CD4-positive, alpha-beta T cell treated with Interleukin-6 for 4 hours (primary cell): ENCODE measurements around the gene ETAA1.

Experiments used
- DNase-seq: peaks from one replicate; pipeline ENCODE4 v3.0.0-alpha.2; 2020; ENCODE audit warnings: mixed read lengths

Gene ETAA1

DNA sequence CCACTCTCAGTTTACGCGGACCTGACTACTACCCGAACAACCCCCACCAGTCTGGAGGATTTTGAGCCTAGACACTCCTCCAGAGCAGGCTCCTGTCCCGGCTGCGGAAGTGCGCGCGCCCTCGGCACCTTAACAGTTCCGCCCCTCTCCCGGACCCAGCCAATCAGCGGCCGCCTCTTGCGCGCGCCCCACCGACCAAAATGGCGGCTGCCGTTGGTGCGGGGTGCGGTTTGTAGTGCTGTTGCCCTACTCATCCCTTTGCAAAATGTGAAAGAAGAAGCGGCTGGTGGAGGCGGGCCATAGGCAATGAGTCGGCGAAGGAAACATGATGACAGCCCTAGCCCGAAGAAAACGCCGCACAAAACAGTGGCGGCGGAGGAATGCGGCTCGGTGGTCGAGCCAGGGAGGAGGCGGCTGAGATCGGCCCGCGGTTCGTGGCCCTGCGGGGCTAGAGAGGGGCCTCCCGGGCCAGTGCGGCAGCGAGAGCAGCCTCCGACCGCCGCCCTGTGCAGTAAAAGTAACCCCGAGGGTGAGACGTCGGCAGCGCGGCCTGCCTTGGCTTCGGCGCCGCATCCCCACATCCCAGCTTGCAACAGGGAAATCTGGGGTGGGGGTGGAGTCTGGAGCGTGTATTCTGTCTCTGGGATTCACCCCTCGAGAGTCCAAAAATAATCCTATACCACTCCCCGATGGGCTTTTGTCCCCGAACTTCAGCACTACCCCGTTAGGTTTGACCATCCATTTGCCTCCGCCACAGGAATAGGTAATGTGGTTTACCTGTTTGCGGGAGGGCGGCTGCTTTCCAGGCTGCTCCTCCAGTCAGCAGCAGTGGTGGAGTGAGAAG lies at the start of gene ETAA1:
TSS of gene ETAA1 (plus strand) at position 191 of the 844 bp plus-strand sequence. CDS start at position 307, 116 bp downstream.
- peak; percentile 94 for DNase-seq

DNA sequence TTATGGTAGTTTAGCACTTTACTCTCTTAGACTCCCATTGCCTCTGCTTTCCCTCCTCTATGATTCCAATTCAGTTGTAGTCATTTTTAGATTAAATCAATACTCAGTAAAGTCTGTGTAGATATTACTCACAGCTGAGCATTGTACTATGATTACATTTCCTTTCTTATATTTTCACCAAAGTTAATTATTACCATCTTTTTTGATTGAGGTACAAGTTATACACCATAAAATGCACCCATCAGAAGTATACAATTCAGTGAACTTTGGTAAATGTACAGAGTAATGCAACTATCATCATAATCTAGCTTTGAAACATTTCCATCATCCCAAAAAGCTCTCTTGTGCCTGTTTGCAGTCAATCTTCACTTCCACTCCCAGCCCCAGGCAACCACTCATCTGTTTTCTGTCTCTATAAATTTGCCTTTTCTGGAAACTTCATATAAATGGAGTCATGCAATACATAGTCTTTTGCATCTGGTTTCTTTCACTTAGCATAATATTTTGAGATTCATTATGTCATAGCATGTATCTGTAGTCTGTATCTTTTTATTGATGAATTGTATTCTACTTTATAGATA lies 30.2 kb upstream of the ETAA1 start:
- no peak for DNase-seq

DNA sequence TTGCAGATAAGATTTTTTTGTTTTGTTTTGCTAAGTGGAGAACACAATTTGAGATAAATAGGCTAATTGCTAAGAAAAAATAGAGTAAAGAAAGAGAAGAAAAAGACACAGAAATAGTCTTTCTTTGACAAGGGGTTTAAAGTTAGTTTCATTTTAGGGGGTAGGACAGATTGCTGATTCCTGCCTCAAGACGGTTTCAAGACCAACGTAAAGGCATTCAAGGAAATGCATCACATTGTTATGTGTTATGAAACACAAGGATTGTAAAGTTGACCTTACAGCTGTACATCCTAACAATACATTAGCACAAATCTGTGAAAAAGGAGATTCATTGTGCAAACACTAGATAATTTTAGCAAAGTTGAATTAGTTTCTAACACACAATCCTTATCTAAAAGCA lies 22.7 kb upstream of the ETAA1 start:
- no peak for DNase-seq

DNA sequence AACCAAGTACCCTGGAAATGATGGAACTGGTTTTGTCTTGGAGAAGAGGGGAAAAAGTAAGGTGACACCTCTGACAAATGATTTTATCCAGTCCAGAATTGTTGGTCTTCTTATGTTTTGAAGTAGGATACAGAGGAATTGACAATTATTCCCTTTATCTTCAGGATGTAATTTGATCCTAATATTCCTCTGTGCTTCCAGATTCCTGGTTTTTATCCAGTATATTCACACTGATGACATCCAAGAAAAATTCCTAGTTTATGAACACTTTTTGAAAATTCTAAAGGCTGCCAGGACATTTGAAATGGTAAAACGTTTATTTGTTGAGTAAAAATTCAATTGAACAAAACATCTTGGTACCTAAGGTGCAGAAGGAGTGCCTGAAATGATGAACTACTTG lies 22.2 kb upstream of the ETAA1 start:
- no peak for DNase-seq

DNA sequence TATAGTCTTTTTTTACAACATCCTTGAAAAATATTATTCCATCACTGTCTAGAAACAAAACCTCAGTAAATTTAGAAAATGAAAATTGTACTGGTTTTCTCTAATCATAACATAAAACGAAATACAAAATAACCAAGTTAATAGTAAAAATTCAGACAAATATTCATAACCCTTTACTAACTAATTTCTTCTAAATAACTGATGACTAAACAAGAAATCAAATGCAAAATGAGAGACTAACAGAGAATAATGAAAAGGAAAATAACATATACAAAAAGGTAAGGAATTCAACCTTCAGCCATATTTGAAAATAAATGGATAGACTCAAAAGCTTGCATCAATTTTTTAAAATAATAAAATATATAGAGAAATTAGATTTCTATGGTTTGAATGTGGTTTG lies 18.6 kb upstream of the ETAA1 start:
- no peak for DNase-seq

DNA sequence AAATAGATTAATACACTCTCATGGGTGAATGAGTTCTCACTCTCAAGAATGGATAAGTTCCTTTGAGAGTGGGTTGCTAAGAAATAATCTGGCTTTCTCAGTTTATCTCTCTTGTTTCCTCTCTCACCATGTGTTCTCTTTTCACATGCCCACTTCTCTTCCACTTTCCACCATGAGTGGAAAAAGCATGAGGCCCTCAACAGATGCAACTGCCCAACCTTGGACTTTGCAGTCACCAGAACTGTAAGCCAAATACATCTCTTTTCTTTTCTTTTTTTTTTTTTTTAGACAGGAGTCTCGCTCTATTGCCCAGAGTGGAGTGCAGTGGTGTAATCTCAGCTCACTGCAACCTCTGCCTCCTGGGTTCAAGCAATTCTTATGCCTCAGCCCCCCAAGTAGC lies 18.1 kb upstream of the ETAA1 start:
- DNase-seq, result no peak

DNA sequence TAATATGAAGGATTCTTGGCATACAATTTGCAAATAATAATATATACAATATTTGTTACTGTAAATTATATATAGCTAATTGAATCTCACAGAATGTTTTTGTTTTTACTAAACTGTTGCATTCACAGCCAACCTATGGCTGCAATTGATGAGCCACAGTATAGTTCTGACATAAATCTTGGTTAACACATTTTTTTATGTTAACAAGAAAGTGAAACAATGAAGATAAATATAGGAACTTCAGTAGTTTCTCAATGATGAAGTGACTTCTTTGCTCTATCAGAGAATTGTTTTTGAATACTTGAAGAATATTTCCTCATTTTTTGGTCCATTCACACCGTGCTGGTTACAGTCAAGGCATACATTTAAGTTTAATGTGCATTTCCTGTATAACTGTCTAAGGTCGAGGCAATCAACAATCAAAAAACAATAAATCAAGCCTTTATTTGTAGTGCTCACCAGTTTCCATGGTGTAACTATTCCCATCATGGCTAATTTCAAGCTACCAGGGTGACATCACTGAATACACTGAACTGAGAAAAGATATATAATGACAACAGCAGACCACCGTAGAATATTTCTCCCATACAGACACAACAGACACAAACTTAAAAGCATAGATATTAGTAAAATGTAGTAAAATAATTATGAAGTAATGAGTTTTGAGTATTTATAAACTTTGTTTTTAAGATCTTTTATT lies 12.9 kb upstream of the ETAA1 start:
- DNase-seq, result no peak

DNA sequence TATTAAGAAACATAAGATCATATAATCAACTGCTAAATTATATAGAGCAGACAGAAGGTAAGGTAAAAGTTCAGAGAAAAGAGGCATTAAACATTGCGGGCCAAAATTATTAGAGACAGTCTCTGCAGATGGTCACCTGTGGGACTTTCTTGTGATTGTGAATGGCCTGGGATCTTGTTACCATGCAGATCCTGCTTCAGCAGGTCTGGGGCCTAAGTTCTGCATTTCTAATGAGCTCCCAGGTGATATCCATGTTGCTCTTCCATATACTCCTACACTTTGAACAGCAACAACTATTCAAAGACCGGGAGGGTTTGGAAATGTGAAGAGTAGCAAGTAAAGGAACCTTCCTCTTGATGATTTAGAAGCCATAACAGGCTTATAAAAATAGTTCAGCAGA lies 8.5 kb upstream of the ETAA1 start:
- DNase-seq, result no peak

DNA sequence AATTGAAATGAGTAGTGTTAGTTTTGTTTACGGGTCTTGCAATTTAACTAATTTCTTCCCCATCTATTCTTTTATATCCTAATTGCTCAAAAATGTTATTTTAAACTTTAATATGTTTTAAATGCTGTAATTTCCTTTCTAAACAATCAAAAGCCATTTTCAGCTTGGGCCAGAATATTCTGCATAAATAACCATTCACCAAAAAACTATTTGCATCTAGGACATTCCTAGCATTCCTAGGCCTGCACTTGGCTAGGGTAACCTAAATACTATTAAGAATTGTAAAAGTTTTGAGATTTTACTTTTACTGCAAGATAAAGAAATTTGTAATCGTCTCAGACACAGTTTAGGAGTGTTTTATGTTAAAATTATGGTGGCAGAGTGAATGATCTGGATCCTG lies 7.8 kb upstream of the ETAA1 start:
- DNase-seq, result no peak

DNA sequence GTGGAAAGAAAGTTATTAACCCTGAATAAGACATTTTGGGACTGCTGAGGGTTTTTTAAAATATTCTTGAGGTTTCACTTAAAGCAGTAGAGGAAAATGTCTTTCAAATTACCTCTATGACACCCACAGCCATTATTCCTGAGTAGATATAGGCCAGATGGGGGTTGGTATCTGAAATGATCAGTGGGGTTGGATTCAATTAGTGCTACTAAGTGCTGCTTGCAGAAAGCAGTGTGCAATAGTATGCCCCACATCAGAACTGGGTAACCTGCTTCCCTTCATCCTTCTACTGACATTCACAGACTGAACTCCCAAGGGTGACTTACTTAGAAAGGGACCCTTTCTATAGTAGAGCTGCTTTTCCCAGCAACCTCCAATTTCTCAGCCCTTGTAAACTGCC lies 7.3 kb upstream of the ETAA1 start:
- DNase-seq, result no peak

DNA sequence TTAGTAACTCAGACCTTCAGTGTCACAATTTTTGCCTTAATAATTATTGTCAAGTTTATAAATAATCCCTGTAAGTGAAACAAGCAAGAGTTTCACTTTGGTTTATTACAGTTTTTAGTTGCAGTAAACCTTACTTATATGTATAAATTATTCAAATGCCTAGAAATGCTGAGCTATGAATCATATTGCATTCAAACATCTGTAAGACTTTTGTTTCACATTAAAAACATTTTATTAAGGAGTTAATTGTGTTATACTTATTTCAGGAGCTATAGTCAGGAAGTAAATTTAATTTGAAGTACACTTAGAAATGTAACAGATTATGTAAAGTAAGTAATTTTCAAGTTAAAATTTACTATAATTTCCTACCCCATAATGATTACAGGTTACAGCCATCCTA lies 3.9 kb upstream of the ETAA1 start:
- no peak for DNase-seq

DNA sequence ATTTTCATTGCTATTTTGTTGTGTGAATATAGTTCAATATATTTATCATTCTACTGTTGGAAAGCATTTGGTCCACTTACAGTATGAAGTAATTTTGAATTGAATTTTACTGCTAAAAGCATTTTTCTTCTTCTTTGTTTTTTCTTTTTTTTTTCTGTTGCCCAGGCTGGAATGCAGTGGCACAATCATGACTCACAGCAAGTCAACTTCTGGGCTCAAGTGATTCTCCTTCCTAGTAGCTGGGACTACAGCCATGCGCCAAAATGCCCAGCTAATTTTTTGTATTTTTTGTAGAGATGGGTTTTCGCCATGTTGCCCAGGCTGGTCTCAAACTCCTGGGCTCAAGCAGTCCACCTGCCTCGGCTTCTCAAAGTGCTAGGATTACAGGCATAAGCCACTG lies 2.4 kb upstream of the ETAA1 start:
- DNase-seq, result no peak

DNA sequence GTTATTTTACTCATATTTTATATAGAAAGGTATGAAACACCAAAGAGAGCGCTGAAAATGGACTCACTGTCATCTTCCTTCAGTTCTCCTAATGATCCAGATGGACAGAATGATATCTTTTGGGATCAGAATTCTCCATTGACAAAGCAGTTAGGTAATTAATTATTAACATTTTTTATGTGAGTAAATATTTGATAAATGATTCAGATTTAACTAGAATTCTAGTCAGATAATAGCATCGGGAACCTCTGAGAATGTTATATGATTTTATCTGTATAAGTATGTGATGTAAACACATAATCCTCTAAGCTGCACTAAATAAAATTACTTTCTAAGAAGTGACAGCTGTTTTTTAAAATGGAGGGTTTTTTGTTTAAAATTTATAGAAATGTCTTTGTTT lies 2.0 kb downstream of the ETAA1 start:
- no peak for DNase-seq

DNA sequence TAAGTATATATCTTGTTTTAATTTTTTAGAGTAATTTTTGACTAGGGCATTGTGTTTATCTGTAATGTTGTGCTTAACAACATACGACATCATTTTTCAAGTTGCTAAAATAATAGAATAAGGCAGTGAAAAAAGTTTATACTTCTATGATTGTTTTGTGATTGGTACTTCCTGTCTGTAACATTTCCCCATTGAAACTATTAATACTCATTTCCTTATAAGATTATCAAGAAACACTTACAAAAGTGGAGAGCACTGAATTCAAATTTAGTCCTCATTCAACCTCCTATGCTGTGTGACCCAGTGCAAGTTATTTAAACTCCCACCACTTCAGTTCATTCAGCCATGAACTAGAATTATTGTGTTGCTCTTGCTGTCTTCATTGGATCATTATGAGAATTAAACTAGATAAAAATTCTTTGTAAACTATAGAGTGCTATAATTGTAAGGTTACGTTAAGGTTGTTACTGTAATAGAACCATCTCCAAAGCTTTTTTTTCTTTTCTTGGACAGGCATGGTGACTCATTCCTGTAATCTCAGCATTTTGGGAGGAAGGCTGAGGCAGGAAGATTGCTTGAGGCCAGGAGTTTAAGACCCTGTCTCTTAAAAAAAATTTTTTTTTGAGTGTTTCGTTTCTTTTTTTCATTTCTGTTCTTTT lies 2.8 kb downstream of the ETAA1 start:
- no peak for DNase-seq

DNA sequence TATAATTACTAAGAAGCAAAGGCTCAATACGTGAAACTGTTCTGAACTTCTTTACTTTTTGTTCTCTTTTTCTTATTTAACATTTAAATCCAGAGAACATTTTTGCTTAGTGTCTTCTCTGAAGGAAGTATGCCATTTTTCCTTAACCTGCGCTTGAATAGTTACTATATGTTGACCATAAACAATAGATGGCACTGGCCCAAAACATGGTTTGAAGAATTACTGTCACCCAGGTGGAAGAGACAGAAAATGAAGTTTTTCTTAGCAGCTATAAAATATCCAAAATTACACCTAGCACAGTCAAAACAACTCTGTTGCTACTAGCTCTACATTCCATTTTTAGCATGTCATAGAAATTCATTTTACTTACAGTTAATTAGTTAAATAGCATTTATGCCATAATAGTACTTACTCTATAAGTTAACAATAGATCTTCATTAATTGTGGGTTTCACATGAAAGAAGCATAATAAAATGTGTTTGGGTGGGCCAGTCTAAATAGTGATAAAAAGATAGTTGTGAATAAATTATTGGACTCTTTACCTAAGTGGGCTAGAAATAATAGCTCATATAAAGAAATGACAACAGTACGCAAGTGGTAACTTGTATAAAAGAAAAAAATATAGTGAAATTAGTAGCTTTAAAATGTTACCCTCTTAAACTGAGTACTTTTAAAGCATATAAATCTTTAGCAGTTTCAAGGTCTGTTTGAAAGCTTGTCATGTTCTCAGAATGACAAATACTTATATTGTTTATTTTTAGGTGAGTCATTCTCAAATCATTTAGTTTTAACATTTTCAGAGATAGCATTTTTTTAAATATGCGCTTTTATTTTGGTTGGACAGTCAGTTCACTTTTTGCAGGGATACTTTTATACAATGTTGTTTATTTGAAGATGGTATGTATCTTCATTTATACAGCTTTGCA lies 3.7 kb downstream of the ETAA1 start:
- DNase-seq, result no peak

DNA sequence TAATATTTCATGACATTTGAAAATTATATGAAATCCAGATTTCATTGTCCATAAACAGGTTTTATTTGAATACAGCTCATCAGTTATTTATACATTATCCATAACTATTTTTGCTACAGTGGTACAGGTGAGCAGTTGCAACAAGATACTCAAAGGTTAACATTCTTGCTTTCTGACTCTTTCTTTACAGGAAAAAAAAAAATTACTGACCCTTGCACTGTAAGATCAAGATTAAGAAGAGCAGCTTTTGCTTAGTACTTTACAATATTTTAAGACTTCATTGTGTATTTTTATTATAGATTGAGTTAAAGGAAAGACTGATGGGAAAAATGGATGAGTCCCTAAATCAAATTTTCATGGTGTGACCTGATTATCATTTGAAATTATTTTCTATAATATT lies 11.2 kb downstream of the ETAA1 start:
- no peak for DNase-seq

DNA sequence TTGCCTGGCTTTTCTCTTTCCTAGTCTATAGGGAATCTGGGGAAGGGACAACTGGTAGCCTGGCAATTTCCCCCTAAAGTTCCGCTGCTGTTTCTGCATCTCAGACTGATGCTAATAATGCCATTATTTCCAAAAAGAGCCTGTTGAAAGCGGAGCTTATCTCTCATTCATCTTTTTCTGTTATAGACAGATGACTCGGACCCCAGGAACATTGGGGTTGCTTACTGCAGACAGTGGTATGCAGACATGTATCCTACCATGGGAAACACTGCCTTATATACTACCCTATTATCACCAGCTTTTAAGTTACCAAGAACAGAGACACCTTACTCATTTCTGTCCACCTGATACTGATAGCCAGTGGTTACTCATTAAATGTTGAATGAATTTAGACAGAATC lies 15.3 kb downstream of the ETAA1 start:
- no peak for DNase-seq

DNA sequence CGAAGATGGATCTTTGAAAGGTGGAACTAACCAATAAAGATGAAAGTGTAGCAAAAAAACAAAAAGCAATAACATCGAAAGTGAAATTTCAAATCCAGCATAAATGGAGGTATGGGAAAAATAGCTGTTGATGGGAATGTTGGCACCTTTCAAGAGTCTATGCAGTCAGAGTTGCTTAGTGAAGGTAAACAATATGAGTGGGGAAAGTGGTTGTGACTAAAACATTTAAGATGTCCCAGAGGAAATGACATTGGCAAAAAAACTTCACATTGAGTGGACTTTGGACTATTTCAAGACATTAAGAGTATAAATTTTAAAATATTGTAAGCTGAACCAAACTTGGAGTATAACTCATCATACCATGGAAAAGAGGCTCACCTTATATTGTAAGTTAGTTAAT lies 17.7 kb downstream of the ETAA1 start:
- no peak for DNase-seq

DNA sequence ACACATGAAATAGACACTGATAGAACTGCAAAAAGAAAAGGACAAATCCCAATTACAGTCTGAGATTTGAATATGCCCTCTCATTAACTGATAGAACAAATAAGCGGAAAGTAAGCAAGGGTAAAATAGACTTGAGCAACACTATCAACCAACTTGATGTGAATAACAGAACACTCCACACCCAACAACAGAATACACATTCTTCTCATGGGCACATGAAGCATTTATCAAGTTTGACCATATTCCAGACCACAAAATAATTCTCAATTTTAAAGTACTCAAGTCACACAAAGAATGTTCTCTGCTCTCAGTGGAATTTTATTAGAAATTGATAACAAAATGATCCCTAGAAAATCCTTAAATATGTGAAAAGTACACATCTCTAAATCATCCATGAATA lies 19.0 kb downstream of the ETAA1 start:
- no peak for DNase-seq

DNA sequence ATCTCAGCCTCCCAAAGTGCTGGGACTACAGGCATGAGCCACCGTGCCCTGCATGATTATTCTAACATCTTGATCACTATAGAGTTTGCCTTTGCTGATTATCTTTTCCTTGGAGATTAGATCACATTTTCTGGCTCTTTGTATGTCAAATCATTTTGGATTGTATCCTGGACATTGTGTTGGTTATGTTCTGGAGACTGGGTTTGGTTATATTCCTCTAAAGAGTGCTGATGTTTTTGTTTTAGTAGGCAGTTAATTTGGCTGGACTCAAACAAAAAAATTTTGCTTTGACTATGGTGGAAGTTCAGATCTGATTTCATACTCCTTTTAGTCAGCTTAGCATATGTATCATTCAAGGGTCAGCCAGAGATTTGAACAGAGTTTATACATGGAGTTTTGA lies 26.4 kb downstream of the ETAA1 start:
- DNase-seq, result no peak

DNA sequence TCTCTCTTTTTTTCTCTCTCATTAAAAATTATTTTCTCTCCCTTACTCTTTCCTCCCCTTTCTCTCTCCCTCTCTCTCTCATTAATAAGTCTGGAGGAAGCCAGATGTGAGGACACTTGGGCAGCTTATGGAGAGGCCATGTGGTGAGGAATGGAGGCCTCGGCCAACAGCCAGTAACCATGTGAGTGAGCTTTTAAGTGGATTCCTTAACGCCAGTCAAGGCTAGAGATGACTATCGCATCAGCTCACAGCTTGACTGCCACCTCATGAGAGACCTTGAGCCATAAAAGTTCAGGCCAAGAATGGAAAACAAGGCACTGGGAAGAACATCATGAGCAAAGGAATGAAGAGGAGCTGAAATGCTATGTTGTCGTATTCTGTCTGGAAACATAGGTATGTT lies 39.1 kb downstream of the ETAA1 start:
- no peak for DNase-seq

DNA sequence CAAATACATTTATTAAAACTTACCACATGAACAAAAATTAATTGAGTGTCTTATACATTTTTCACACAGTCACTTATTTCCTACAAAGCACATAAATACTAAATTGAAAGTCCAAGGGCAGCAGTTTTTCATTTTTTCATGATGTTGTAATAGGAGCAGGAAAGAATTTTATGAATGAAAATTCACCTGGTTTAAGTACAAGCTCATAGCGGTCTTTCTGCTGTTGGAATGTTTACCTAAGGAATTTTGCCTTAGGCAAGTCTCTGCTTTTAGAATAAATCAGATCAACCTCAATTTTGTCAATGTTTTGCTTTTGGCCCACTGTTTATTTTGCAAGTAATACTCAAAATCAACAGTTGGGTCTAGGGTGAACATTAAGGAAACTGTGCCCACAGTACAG lies 40.0 kb downstream of the ETAA1 start:
- DNase-seq, result no peak

DNA sequence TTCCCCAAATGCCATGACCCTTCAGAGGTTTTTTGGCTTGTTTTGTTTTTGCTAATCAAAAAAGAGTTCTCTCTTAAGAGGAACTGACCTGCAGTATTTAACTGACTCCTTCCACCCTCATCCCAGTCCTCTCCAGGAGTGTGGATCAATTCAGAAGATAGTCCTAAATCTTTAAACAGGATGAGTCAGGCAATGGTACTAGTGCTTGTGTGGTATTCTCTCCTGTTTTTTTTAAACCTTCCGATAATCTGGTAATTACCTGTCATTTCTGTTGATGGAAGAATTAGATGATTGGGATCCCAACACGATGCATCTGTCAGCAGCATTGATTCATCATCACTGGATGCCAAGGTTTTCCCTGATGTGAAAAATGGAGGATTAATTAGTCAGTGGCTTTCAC lies 41.2 kb downstream of the ETAA1 start:
- no peak for DNase-seq
